ENCODE data around the gene KIF26B. TPM values are rescaled to one million over a fixed set of nuclear protein-coding genes. Genes with fewer than 3 reads are reported as not detected.

The KIF26B gene
- total and polyA plus RNA-seq, 10 of the 15 experiments (the other 5 are each of a cell fraction or from before 2014, with no cell fraction given): 0.35 to 11.6 (median 2.2) TPM

DNA sequence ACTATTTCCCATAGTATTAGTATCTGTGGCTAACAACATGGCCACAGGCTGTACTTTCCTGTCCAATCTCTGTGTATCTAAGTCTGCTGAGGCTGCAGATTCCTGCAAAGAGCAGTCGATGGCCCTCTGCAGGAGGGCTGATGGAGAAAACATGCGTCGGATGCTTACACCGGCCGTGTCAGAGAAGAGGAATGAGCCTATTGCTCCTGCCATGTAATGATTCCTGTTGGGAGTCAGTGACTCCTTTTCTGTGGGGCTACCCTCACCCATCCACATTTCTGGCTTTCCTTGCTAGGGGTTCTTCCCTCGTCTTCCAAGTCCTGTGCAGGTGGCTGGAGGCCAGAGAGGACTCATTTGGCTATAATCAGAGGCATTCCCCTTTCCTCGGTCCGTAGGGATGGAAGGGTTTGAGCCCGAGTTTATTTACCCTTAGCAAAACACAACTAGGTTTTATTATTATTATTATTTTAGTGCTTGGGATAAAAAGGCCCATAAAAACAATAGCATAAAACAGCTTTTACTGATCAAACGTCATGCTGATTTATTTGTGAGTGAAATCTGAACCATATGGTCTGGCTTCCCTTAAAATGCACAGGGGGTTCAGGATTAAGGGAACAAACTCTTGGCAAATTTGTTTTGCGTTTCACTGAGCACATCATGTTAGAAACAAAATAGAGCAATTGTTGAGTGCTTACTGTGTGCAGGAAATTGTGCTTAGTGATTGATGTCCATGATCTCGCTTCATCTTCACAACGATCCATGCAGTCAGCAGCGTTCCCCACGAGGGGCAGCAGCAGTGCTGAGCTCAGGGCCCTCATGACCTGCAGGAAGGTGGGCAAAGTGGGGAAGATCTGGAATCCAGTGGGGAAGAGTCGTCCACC, 70.8 kb downstream of the KIF26B start (continued):
- TF ChIP-seq, protein P1, sequence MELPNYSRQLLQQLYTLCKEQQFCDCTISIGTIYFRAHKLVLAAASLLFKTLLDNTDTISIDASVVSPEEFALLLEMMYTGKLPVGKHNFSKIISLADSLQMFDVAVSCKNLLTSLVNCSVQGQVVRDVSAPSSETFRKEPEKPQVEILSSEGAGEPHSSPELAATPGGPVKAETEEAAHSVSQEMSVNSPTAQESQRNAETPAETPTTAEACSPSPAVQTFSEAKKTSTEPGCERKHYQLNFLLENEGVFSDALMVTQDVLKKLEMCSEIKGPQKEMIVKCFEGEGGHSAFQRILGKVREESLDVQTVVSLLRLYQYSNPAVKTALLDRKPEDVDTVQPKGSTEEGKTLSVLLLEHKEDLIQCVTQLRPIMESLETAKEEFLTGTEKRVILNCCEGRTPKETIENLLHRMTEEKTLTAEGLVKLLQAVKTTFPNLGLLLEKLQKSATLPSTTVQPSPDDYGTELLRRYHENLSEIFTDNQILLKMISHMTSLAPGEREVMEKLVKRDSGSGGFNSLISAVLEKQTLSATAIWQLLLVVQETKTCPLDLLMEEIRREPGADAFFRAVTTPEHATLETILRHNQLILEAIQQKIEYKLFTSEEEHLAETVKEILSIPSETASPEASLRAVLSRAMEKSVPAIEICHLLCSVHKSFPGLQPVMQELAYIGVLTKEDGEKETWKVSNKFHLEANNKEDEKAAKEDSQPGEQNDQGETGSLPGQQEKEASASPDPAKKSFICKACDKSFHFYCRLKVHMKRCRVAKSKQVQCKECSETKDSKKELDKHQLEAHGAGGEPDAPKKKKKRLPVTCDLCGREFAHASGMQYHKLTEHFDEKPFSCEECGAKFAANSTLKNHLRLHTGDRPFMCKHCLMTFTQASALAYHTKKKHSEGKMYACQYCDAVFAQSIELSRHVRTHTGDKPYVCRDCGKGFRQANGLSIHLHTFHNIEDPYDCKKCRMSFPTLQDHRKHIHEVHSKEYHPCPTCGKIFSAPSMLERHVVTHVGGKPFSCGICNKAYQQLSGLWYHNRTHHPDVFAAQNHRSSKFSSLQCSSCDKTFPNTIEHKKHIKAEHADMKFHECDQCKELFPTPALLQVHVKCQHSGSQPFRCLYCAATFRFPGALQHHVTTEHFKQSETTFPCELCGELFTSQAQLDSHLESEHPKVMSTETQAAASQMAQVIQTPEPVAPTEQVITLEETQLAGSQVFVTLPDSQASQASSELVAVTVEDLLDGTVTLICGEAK (IDR thresholded peaks at IDR 0.05; ENCODE audit: borderline replicate concordance): no peak
- no peak for TF ChIP-seq BHLHE40 (IDR thresholded peaks at IDR 0.05; ENCODE audit: borderline replicate concordance in 1 of 2, low read depth in 2 of 2, low read length in 1 of 2)
- no peak for TF ChIP-seq NFYA (IDR thresholded peaks at IDR 0.05; ENCODE audit: borderline replicate concordance, low read depth, low read length)
- TF ChIP-seq, protein P2, sequence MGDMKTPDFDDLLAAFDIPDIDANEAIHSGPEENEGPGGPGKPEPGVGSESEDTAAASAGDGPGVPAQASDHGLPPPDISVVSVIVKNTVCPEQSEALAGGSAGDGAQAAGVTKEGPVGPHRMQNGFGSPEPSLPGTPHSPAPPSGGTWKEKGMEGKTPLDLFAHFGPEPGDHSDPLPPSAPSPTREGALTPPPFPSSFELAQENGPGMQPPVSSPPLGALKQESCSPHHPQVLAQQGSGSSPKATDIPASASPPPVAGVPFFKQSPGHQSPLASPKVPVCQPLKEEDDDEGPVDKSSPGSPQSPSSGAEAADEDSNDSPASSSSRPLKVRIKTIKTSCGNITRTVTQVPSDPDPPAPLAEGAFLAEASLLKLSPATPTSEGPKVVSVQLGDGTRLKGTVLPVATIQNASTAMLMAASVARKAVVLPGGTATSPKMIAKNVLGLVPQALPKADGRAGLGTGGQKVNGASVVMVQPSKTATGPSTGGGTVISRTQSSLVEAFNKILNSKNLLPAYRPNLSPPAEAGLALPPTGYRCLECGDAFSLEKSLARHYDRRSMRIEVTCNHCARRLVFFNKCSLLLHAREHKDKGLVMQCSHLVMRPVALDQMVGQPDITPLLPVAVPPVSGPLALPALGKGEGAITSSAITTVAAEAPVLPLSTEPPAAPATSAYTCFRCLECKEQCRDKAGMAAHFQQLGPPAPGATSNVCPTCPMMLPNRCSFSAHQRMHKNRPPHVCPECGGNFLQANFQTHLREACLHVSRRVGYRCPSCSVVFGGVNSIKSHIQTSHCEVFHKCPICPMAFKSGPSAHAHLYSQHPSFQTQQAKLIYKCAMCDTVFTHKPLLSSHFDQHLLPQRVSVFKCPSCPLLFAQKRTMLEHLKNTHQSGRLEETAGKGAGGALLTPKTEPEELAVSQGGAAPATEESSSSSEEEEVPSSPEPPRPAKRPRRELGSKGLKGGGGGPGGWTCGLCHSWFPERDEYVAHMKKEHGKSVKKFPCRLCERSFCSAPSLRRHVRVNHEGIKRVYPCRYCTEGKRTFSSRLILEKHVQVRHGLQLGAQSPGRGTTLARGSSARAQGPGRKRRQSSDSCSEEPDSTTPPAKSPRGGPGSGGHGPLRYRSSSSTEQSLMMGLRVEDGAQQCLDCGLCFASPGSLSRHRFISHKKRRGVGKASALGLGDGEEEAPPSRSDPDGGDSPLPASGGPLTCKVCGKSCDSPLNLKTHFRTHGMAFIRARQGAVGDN (IDR thresholded peaks at IDR 0.05): no peak
- TF ChIP-seq EZH2 (IDR thresholded peaks at IDR 0.05; ENCODE audit: borderline replicate concordance, control insufficient read depth, low read depth, low read length): no peak
